Mesenteric fat pad (tissue), 1 donor: Measurements from ENCODE around the gene TIMM13. TPM values are rescaled to one million over a fixed set of nuclear protein-coding genes. Genes with fewer than 3 reads are reported as not detected.
"Not testable (repeated sequence)": the region's sequence is repeated elsewhere in the genome, so short reads cannot be mapped to it uniquely, and the experiment has no call there.

ENCODE experiments used
- DNase-seq: peaks from one replicate; pipeline ENCODE4 v3.0.0-alpha.2; 2020; ENCODE audit warnings: low spot score
- total RNA-seq: library from RNA; stranded (reverse); fragmentation: NEBNext Ultra II Directional; extraction: Animal tissue kit (Norgen Biotek cat#: 25700); gene quantifications from one replicate; pipeline ENCODE4 v1.2.1, GENCODE V29; 2021
- donor health status: DM: yes; HTN: yes; CAD: no.

The TIMM13 gene
- total RNA-seq, 1 donor from 2014 or later: 80.3 TPM

GRCh38 chr19:2432131-2432848 is 4.9 kb upstream of the TIMM13 start:
- DNase-seq: no peak

- no peak for DNase-seq
These were observed 4.1 kb upstream of the TIMM13 start for GRCh38 chr19:2431318-2432055.

GRCh38 chr19:2429917-2430535 is 2.6 kb upstream of the TIMM13 start:
- DNase-seq: no peak

- DNase-seq: no peak
These were observed 1.6 kb upstream of the TIMM13 start for GRCh38 chr19:2428756-2429711.

GRCh38 chr19:2428321-2428690 is 920 bp upstream of the TIMM13 start:
- no peak for DNase-seq

GRCh38 chr19:2426611-2427428 is 566 bp downstream of the TIMM13 start:
- no peak for DNase-seq

- DNase-seq: no peak
These were observed 1.5 kb downstream of the TIMM13 start for GRCh38 chr19:2425622-2426581.

- DNase-seq: no peak
These were observed 2.4 kb downstream of the TIMM13 start for GRCh38 chr19:2424686-2425621.

- no peak for DNase-seq
These were observed 3.3 kb downstream of the TIMM13 start for GRCh38 chr19:2423915-2424685.

GRCh38 chr19:2423071-2423914 is 4.1 kb downstream of the TIMM13 start:
- DNase-seq: no peak

GRCh38 chr19:2421581-2422306 is 5.6 kb downstream of the TIMM13 start:
- no peak for DNase-seq

- DNase-seq: no peak
These were observed 6.9 kb downstream of the TIMM13 start for GRCh38 chr19:2420490-2420889.

- no peak for DNase-seq
These were observed 7.6 kb downstream of the TIMM13 start for GRCh38 chr19:2419754-2420153.

- no peak for DNase-seq
These were observed 9.4 kb downstream of the TIMM13 start for GRCh38 chr19:2417881-2418406.

GRCh38 chr19:2417436-2417835 is 9.9 kb downstream of the TIMM13 start:
- not testable (repeated sequence) for DNase-seq
